DMS79 treated with DMSO at 0.1 percent for 48 hours (cell line): ENCODE data around the gene PDLIM5.
"Not testable (repeated sequence)": the region's sequence is repeated elsewhere in the genome, so short reads cannot be mapped to it uniquely, and the experiment has no call there.

Experiments
- DNase-seq: peaks from one replicate; lab custom pipeline; 2025; lab: John Stamatoyannopoulos, UW

PDLIM5 gene

GRCh38 chr4:94451695-94452475 lies at the start of gene PDLIM5:
Gene PDLIM5 (plus strand): TSS chr4:94451942. CDS start chr4:94455289, 3,347 bp downstream.
- peak; percentile 53 for DNase-seq

- DNase-seq, result not testable (repeated sequence)
These were observed 49.3 kb upstream of the PDLIM5 start for GRCh38 chr4:94402439-94402838.

GRCh38 chr4:94403751-94404150 lies 48.0 kb upstream of the PDLIM5 start:
- DNase-seq, result no peak

GRCh38 chr4:94406668-94407437 lies 44.9 kb upstream of the PDLIM5 start:
- peak; percentile 21 for DNase-seq

- no peak for DNase-seq
These were observed 43.9 kb upstream of the PDLIM5 start for GRCh38 chr4:94407846-94408245.

- no peak for DNase-seq
These were observed 43.0 kb upstream of the PDLIM5 start for GRCh38 chr4:94408549-94409374.

GRCh38 chr4:94409375-94409679 lies 42.4 kb upstream of the PDLIM5 start:
- DNase-seq, result no peak

- DNase-seq, result no peak
These were observed 41.8 kb upstream of the PDLIM5 start for GRCh38 chr4:94409962-94410361.

GRCh38 chr4:94410678-94411206 lies 41.0 kb upstream of the PDLIM5 start:
- DNase-seq, result peak; percentile 60

- no peak for DNase-seq
These were observed 40.4 kb upstream of the PDLIM5 start for GRCh38 chr4:94411296-94411695.

- no peak for DNase-seq
These were observed 39.6 kb upstream of the PDLIM5 start for GRCh38 chr4:94412019-94412657.

GRCh38 chr4:94412658-94413038 lies 39.1 kb upstream of the PDLIM5 start:
- DNase-seq, result no peak

- no peak for DNase-seq
These were observed 38.5 kb upstream of the PDLIM5 start for GRCh38 chr4:94413085-94413840.

- no peak for DNase-seq
These were observed 36.8 kb upstream of the PDLIM5 start for GRCh38 chr4:94414907-94415306.

GRCh38 chr4:94415448-94415847 lies 36.3 kb upstream of the PDLIM5 start:
- no peak for DNase-seq

- no peak for DNase-seq
These were observed 35.4 kb upstream of the PDLIM5 start for GRCh38 chr4:94416335-94416734.

- DNase-seq, result no peak
These were observed 34.8 kb upstream of the PDLIM5 start for GRCh38 chr4:94416981-94417380.

GRCh38 chr4:94419549-94419948 lies 32.2 kb upstream of the PDLIM5 start:
- no peak for DNase-seq

GRCh38 chr4:94419956-94420355 lies 31.8 kb upstream of the PDLIM5 start:
- no peak for DNase-seq

GRCh38 chr4:94420356-94420755 lies 31.4 kb upstream of the PDLIM5 start:
- DNase-seq, result no peak

GRCh38 chr4:94426783-94427182 lies 25.0 kb upstream of the PDLIM5 start:
- DNase-seq, result no peak
